ENCODE data around the gene TRIM9.

TRIM9 gene

GRCh38 chr14:51014625-51015024 lies 80.3 kb downstream of the TRIM9 start:
- CTCF ChIA-PET: no interaction called here
- DNase-seq (ENCODE audit: low read depth, low spot score): no peak

GRCh38 chr14:51014086-51014485 lies 80.8 kb downstream of the TRIM9 start:
- ChIA-PET CTCF (no interaction called here), POLR2A (no interaction called here)
- no peak for DNase-seq (ENCODE audit: low read depth, low spot score)
- H3K4me3 ChIP-seq (ENCODE audit: low read depth, low read length): no peak overlapping the region
- TF ChIP-seq CTCF (IDR thresholded peaks at IDR 0.05; ENCODE audit: insufficient read depth, low read length, missing control alignments): no peak

More at GRCh38 chr14:51014625-51015024, 80.3 kb downstream of the TRIM9 start:
- POLR2A ChIA-PET: no interaction called here
- no peak for TF ChIP-seq CTCF (IDR thresholded peaks at IDR 0.05; ENCODE audit: insufficient read depth, low read length, missing control alignments)
- H3K4me3 ChIP-seq (ENCODE audit: low read depth, low read length): no peak overlapping the region

- H3K4me3 ChIP-seq (ENCODE audit: low read depth, low read length): no peak overlapping the region
- no peak for TF ChIP-seq CTCF (IDR thresholded peaks at IDR 0.05; ENCODE audit: insufficient read depth, low read length, missing control alignments)
- ChIA-PET CTCF (no interaction called here), POLR2A (no interaction called here)
- DNase-seq (ENCODE audit: low read depth, low spot score): no peak
Measured at GRCh38 chr14:51012055-51012454, 82.8 kb downstream of the TRIM9 start.

- H3K4me3 ChIP-seq (ENCODE audit: low read depth, low read length): no peak overlapping the region
- no peak for TF ChIP-seq CTCF (IDR thresholded peaks at IDR 0.05; ENCODE audit: insufficient read depth, low read length, missing control alignments)
- ChIA-PET CTCF (no interaction called here), POLR2A (no interaction called here)
- no peak for DNase-seq (ENCODE audit: low read depth, low spot score)
Measured at GRCh38 chr14:51008446-51008845, 86.5 kb downstream of the TRIM9 start.

- CTCF ChIA-PET: interaction anchor here (1.1 kb wide), 1 partner anchor 219 kb away, joined by 3 read pairs; no protein-coding TSS in a partner anchor
- POLR2A ChIA-PET: interaction anchor here (1.0 kb wide), 1 partner anchor 12 kb away, joined by 3 read pairs; no protein-coding TSS in a partner anchor
- no peak for TF ChIP-seq CTCF (IDR thresholded peaks at IDR 0.05; ENCODE audit: insufficient read depth, low read length, missing control alignments)
- no peak overlapping the region for H3K4me3 ChIP-seq (ENCODE audit: low read depth, low read length)
- no peak for DNase-seq (ENCODE audit: low read depth, low spot score)
Measured at GRCh38 chr14:51006781-51007211, 88.1 kb downstream of the TRIM9 start.

GRCh38 chr14:51006324-51006723 lies 88.6 kb downstream of the TRIM9 start:
- ChIA-PET POLR2A (interaction anchor here (1.0 kb wide), 1 partner anchor 13 kb away, joined by 3 read pairs; no protein-coding TSS in a partner anchor), CTCF (interaction anchor here (1.1 kb wide), 1 partner anchor 219 kb away, joined by 3 read pairs; no protein-coding TSS in a partner anchor)
- no peak for TF ChIP-seq CTCF (IDR thresholded peaks at IDR 0.05; ENCODE audit: insufficient read depth, low read length, missing control alignments)
- DNase-seq (ENCODE audit: low read depth, low spot score): no peak
- H3K4me3 ChIP-seq (ENCODE audit: low read depth, low read length): no peak overlapping the region

Measured in AG04449 (cell line).